NCI-H1930 (cell line): Measurements from ENCODE around the gene MYL1.

ENCODE experiments used
- DNase-seq, 2 experiments: peaks; one replicate each; lab custom pipeline; 2025; lab: John Stamatoyannopoulos, UW

Gene MYL1

GRCh38 chr2:210267698-210268097 lies 47.3 kb downstream of the MYL1 start:
- no peak for DNase-seq

DNA sequence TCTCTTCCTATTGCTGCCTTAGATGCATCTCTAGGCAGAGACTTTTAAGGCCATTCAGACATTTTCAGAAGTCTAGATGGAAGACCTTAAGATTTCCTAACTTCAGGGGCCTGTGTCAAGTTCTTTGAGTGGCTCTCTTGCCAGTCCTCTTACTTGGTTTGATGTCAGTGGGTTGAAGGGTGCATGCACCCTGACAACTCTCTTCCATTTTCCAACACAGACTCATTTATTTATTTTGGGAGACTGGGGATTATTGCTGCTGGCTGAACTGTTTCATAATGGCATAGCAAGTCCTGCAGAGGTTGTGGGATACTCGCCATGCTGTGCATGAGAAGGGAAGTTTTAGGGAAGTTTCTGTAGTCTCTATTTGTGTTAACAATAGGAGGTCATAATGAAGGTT lies 50.7 kb downstream of the MYL1 start:
- no peak for DNase-seq

- DNase-seq, result no peak
Observed at GRCh38 chr2:210263841-210264240, 51.1 kb downstream of the MYL1 start.

- DNase-seq, result no peak
Observed at GRCh38 chr2:210262036-210262435, 52.9 kb downstream of the MYL1 start.

- DNase-seq, result no peak
Observed at GRCh38 chr2:210259687-210260086, 55.3 kb downstream of the MYL1 start.

DNA sequence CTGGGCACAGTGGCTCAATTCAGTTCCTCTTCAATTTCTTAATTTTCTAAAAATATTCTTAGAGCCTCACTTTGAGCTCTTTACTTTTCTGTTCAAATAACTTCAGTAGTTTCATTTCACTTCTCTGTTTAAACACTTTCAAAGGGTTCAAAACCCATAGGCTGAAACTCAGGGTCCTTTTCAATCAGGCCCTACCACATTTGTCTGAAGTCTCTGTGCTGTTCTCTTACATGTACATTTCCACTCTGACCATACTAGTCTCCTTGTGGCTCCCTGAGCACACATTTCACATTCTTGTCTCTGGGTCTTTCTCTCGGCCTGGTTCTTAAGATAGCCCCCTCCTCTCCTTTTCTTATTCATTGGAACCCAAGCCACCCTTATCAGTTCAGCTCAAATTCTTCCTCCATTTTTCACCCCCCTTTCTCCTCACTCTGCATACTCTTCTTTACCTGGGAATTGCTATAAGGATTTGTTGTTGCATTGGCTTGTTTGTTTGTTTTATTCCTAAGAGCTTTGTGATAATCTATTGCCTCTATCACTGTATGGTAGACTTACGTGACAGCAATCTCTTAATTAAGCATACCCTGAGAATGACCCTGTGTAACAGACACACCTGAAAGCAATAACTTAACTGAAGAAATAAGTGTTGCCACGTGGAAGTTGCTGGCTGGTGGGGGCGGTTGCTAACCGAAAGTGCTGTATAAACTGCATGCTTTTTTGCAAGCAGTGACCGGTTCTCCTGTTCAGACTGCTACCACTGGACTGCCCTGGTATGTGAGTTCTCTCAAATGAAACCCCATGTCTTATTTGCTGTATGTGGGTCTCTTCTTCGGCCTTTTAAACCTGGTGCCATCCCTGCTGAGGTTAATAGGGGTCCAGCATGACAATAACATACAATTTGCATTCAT lies 62.0 kb downstream of the MYL1 start:
- no peak for DNase-seq

GRCh38 chr2:210250622-210251021 lies 64.4 kb downstream of the MYL1 start:
- DNase-seq, result no peak
